Measurements from ENCODE around the gene CAB39L.

Gene CAB39L

GRCh38 chr13:49292742-49293486 is 150.9 kb downstream of the CAB39L start:
- H3K4me1 ChIP-seq = peaks cover 0 to 7% (median 2%) of the 10 kb centered on the region in 4 donors
- DNase-seq = peak; percentile 65 to 82
- intact Hi-C loops (cut with DNase I; ENCODE audit: low total_unique reads) = no loop called here
- H3K36me3 ChIP-seq = peaks cover 0 to 4% (median 0%) of the 10 kb centered on the region in 3 donors
- H3K27me3 ChIP-seq = no peaks in the 10 kb centered on the region
- H3K9me3 ChIP-seq = no peaks in the 10 kb centered on the region
- H3K27ac ChIP-seq = no peak overlapping the region
- TF ChIP-seq CTCF (IDR thresholded peaks at IDR 0.05) = no peak
- no peak overlapping the region for H3K4me3 ChIP-seq

- no peaks in the 10 kb centered on the region for H3K27me3 ChIP-seq
- TF ChIP-seq CTCF (IDR thresholded peaks at IDR 0.05) = no peak
- no peak for DNase-seq
- H3K27ac ChIP-seq = no peak overlapping the region
- H3K36me3 ChIP-seq = peaks cover 7 to 11% (median 7%) of the 10 kb centered on the region in 3 donors
- H3K4me3 ChIP-seq = no peak overlapping the region
- H3K9me3 ChIP-seq = no peaks in the 10 kb centered on the region
- intact Hi-C loops (cut with DNase I; ENCODE audit: low total_unique reads) = no loop called here
- H3K4me1 ChIP-seq = peaks cover 0 to 7% (median 2%) of the 10 kb centered on the region in 4 donors
These were observed 155.4 kb downstream of the CAB39L start for GRCh38 chr13:49288458-49288857.

GRCh38 chr13:49287995-49288394 is 155.9 kb downstream of the CAB39L start:
- no peaks in the 10 kb centered on the region for H3K27me3 ChIP-seq
- no peaks in the 10 kb centered on the region for H3K9me3 ChIP-seq
- no peak for DNase-seq
- no peak for TF ChIP-seq CTCF (IDR thresholded peaks at IDR 0.05)
- peaks cover 0 to 7% (median 2%) of the 10 kb centered on the region in 4 donors for H3K4me1 ChIP-seq
- intact Hi-C loops (cut with DNase I; ENCODE audit: low total_unique reads) = no loop called here
- peaks cover 7 to 11% (median 7%) of the 10 kb centered on the region in 3 donors for H3K36me3 ChIP-seq
- no peak overlapping the region for H3K27ac ChIP-seq
- no peak overlapping the region for H3K4me3 ChIP-seq

GRCh38 chr13:49279885-49280284 is 164.0 kb downstream of the CAB39L start:
- H3K27ac ChIP-seq = no peak overlapping the region
- intact Hi-C loops (cut with DNase I; ENCODE audit: low total_unique reads) = loop anchor here (5.0 kb wide), 1 partner anchor 683 kb away; no protein-coding TSS in a partner anchor
- DNase-seq = no peak
- no peaks in the 10 kb centered on the region for H3K9me3 ChIP-seq
- no peaks in the 10 kb centered on the region for H3K27me3 ChIP-seq
- no peak for TF ChIP-seq CTCF (IDR thresholded peaks at IDR 0.05)
- no peak overlapping the region for H3K4me3 ChIP-seq
- H3K36me3 ChIP-seq = peaks cover 8 to 18% (median 17%) of the 10 kb centered on the region in 3 donors
- no peaks in the 10 kb centered on the region for H3K4me1 ChIP-seq

- H3K9me3 ChIP-seq = no peaks in the 10 kb centered on the region
- intact Hi-C loops (cut with DNase I; ENCODE audit: low total_unique reads) = loop anchor here (5.0 kb wide), 1 partner anchor 682 kb away; no protein-coding TSS in a partner anchor
- H3K4me1 ChIP-seq = no peaks in the 10 kb centered on the region
- no peak for TF ChIP-seq CTCF (IDR thresholded peaks at IDR 0.05)
- no peak for DNase-seq
- H3K4me3 ChIP-seq = no peak overlapping the region
- H3K27ac ChIP-seq = no peak overlapping the region
- peaks cover 8 to 18% (median 17%) of the 10 kb centered on the region in 3 donors for H3K36me3 ChIP-seq
- H3K27me3 ChIP-seq = no peaks in the 10 kb centered on the region
These were observed 164.8 kb downstream of the CAB39L start for GRCh38 chr13:49279112-49279511.
